OCI-LY3 (cell line): ENCODE results near the gene TNS4.

ENCODE experiments used
- H2AFZ ChIP-seq: fragments of 200-600, 300-600 bp; shearing (Covaris generic); 2 replicates; pipeline ENCODE4 v1.6.0; 2014; ENCODE audit warnings: antibody characterized with exemption, low read depth, low read length
- H3K27ac ChIP-seq: fragments of 200-600, 300-600 bp; sonication (generic); 2 replicates; pipeline ENCODE4 v1.5.1; 2014; ENCODE audit warnings: mild to moderate bottlenecking, low read length, moderate library complexity, mixed read lengths
- H3K27me3 ChIP-seq: fragments of 200-600, 300-600 bp; sonication (generic); 2 replicates; pipeline ENCODE4 v1.6.1; 2014; ENCODE audit warnings: low read depth, low read length, mixed read lengths
- H3K36me3 ChIP-seq: fragments of 200-600, 300-600 bp; sonication (generic); replicated peaks from 2 replicates; pipeline ENCODE3; 2014; ENCODE audit warnings: low read depth, low read length, mixed read lengths
- H3K4me1 ChIP-seq: fragments of 300-600, 200-600 bp; sonication (generic); 2 replicates; pipeline ENCODE4 v1.6.1; 2014; ENCODE audit warnings: low read length, mixed read lengths
- H3K4me2 ChIP-seq: fragments of 200-600, 300-600 bp; sonication (generic); 2 replicates; pipeline ENCODE4 v1.6.1; 2014; ENCODE audit warnings: low read length, mixed read lengths
- H3K4me3 ChIP-seq: fragments of 300-600, 200-600 bp; sonication (generic); 2 replicates; pipeline ENCODE4 v1.5.1; 2014; ENCODE audit warnings: antibody characterized with exemption, mild to moderate bottlenecking, low read length, moderate library complexity
- H3K79me2 ChIP-seq: fragments of 300-600, 200-600 bp; shearing (Covaris generic); 2 replicates; pipeline ENCODE4 v1.6.1; 2014; ENCODE audit warnings: mild to moderate bottlenecking, low read length, mixed read lengths
- H3K9ac ChIP-seq: fragments of 300-600, 200-600 bp; shearing (Covaris generic); 2 replicates; pipeline ENCODE4 v1.6.0; 2014; ENCODE audit warnings: mild to moderate bottlenecking, low read length, moderate library complexity
- H3K9me3 ChIP-seq: fragments of 200-600, 300-600 bp; shearing (Covaris generic); 2 replicates; pipeline ENCODE4 v1.6.1; 2014; ENCODE audit warnings: low read length, mixed read lengths; ENCODE audit not compliant: insufficient read depth
- H4K20me1 ChIP-seq: fragments of 200-600, 300-600 bp; sonication (generic); 2 replicates; pipeline ENCODE4 v1.6.1; 2016; ENCODE audit warnings: low read length, mixed read lengths; ENCODE audit not compliant: insufficient read depth
- EZH2phosphoT487 ChIP-seq: fragments of 200-600 bp; shearing (Covaris generic); IDR thresholded peaks from 2 replicates; pipeline ENCODE4 v1.6.1; 2018; ENCODE audit warnings: antibody characterized with exemption, mixed run types, low read depth
- TF ChIP-seq, protein P1 (sequence below): fragments of 200-600, 300-600 bp; sonication (generic); IDR thresholded peaks from 2 replicates; pipeline ENCODE4 v1.5.1; 2014; ENCODE audit warnings: antibody characterized with exemption, low read length, low read depth

Gene TNS4

DNA sequence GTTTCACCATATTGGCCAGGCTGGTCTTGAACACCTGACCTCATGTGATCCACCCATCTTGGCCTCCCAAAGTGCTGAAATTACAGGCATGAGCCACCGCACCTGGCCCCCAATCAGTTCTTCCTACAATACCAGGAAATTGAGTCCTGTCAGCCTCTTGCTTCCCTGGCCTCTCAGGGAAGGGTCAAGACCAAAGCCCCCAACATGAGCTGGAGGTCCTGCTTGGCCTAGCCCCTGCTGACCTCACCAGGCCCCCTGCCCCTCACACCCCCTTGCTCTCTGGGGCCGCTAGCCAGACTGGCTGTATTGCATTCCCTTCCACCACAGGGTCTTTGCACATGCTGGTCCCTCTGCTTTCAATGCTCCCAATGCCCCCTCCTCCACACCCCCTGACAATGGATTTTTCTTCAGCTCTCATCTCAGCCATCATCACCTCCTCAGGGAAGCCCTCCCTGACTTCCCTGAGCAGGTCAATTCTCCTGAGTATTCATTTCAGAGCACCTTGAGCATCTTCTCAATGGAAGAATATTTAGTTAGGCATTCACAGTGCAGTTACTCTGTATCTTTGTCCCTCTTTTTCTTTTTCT lies 34.0 kb downstream of the TNS4 start:
- Histone ChIP-seq H4K20me1 (no peaks in the 10 kb centered on the region), H3K9ac (no peak overlapping the region), H3K4me2 (no peak overlapping the region), H3K9me3 (no peaks in the 10 kb centered on the region), H3K36me3 (no peaks in the 10 kb centered on the region), H3K4me3 (no peak overlapping the region), H3K27me3 (0 out of 2 replicates have a peak, but pooled peaks cover 3% of the 10 kb centered on the region), H3K4me1 (no peaks in the 10 kb centered on the region), H3K79me2 (no peaks in the 10 kb centered on the region), H2AFZ (no peak overlapping the region), H3K27ac (no peak overlapping the region)
- no peak for TF ChIP-seq EZH2phosphoT487
- TF ChIP-seq, protein P1, sequence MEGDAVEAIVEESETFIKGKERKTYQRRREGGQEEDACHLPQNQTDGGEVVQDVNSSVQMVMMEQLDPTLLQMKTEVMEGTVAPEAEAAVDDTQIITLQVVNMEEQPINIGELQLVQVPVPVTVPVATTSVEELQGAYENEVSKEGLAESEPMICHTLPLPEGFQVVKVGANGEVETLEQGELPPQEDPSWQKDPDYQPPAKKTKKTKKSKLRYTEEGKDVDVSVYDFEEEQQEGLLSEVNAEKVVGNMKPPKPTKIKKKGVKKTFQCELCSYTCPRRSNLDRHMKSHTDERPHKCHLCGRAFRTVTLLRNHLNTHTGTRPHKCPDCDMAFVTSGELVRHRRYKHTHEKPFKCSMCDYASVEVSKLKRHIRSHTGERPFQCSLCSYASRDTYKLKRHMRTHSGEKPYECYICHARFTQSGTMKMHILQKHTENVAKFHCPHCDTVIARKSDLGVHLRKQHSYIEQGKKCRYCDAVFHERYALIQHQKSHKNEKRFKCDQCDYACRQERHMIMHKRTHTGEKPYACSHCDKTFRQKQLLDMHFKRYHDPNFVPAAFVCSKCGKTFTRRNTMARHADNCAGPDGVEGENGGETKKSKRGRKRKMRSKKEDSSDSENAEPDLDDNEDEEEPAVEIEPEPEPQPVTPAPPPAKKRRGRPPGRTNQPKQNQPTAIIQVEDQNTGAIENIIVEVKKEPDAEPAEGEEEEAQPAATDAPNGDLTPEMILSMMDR, result no peak

DNA sequence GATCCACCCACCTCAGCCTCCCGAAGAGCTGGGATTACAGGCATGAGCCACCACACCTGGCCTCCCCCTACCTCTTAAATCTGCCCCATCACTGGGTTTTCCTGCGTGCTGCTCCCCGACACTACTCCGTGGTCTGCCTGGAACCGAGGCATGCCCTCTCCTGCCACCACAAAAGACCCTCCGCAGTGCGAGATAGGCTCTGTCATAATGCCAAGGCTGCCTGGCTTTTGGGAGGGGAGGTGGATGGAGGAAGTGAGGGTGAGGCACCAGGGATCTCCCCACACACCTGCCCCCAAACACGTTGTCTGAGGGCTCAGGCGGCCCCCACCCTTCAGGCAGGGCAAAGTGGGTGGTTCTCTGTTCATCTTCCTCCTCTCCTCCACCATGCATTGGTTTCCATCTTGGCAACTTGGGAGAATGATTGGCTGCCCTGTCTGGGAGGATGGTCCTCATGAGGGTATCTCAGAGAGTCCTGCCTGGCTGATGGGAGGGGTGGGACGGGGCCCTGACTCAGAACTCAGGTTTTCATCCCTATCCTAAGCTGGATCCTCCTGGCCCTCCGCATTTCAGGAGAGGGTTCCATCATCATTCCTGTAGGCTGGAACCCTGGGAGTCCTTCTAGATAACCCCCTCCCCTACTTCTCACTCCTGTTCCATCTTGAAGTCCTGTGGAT lies 35.0 kb downstream of the TNS4 start:
- no peak overlapping the region for H3K9ac ChIP-seq
- no peak overlapping the region for H3K4me3 ChIP-seq
- H3K4me2 ChIP-seq, result no peak overlapping the region
- no peaks in the 10 kb centered on the region for H4K20me1 ChIP-seq
- no peaks in the 10 kb centered on the region for H3K79me2 ChIP-seq
- H3K36me3 ChIP-seq, result no peaks in the 10 kb centered on the region
- no peaks in the 10 kb centered on the region for H3K4me1 ChIP-seq
- no peak overlapping the region for H3K27ac ChIP-seq
- 0 out of 2 replicates have a peak, but pooled peaks cover 3% of the 10 kb centered on the region for H3K27me3 ChIP-seq
- no peak overlapping the region for H2AFZ ChIP-seq
- no peaks in the 10 kb centered on the region for H3K9me3 ChIP-seq
- TF ChIP-seq, protein P1, result no peak
- no peak for TF ChIP-seq EZH2phosphoT487

DNA sequence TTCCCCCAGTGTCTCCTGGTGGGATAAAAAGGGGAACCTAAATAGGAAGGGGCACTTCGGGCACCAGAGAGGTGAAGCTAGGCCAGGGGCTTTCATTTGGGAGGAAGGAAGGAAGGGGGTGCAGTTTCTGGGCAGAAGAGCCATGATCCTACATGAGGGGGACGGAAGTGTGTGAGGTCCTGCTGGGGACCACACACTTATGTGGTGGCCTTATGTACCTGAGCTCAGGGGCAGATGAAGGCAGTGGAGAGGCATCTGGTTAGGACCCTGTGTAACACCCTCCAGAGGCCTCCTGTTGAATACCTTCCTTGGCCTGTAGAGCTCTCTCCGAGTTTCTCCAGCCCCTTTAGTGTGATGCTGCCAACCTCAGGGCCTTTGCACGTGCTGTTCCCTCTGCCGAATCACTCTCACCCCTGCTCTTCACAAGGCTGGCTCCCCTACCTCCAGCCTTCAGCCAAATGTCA lies 37.0 kb downstream of the TNS4 start:
- H3K4me1 ChIP-seq, result no peaks in the 10 kb centered on the region
- no peak overlapping the region for H3K4me3 ChIP-seq
- no peaks in the 10 kb centered on the region for H3K36me3 ChIP-seq
- no peak overlapping the region for H2AFZ ChIP-seq
- H3K4me2 ChIP-seq, result no peak overlapping the region
- no peak overlapping the region for H3K9ac ChIP-seq
- no peaks in the 10 kb centered on the region for H3K79me2 ChIP-seq
- H3K9me3 ChIP-seq, result no peaks in the 10 kb centered on the region
- no peak for TF ChIP-seq EZH2phosphoT487
- TF ChIP-seq, protein P1, result no peak
- no peak overlapping the region for H3K27ac ChIP-seq
- no peaks in the 10 kb centered on the region for H4K20me1 ChIP-seq
- H3K27me3 ChIP-seq, result no peaks in the 10 kb centered on the region

DNA sequence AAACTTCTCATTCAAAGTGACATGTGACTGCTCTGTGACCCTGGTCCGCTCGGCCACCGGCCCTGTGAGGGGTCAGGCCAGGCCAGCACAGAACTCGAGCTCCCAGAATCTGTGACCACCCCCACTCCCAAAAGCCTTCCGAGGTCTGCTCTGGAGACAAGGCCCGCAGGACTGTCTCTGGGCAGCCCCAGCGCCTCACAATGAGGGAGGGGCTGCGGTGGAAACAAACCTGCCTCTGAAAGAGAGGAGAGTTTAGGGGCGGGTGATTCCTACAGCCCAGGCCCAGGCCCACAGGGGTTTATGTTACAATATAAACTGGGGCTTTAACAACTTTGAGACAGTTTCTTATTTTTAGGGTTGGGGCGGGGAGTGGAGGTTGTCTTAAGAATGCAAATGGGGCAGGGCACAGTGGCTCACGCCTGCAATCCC lies 38.3 kb downstream of the TNS4 start:
- Histone ChIP-seq H3K27me3 (no peaks in the 10 kb centered on the region), H3K4me2 (no peak overlapping the region), H3K9ac (no peak overlapping the region), H3K9me3 (no peaks in the 10 kb centered on the region), H2AFZ (no peak overlapping the region), H3K4me3 (no peak overlapping the region), H3K4me1 (no peaks in the 10 kb centered on the region), H3K79me2 (no peaks in the 10 kb centered on the region), H4K20me1 (no peaks in the 10 kb centered on the region), H3K36me3 (no peaks in the 10 kb centered on the region), H3K27ac (no peak overlapping the region)
- TF ChIP-seq EZH2phosphoT487, result no peak
- TF ChIP-seq, protein P1, result no peak
